ENCODE results near the gene CHD1. TPM values are rescaled to one million over a fixed set of nuclear protein-coding genes. Genes with fewer than 3 reads are reported as not detected.

CHD1 gene
- total RNA-seq, 4 donors from 2014 or later: 46.3 to 82.5 (median 58.2) TPM

DNA sequence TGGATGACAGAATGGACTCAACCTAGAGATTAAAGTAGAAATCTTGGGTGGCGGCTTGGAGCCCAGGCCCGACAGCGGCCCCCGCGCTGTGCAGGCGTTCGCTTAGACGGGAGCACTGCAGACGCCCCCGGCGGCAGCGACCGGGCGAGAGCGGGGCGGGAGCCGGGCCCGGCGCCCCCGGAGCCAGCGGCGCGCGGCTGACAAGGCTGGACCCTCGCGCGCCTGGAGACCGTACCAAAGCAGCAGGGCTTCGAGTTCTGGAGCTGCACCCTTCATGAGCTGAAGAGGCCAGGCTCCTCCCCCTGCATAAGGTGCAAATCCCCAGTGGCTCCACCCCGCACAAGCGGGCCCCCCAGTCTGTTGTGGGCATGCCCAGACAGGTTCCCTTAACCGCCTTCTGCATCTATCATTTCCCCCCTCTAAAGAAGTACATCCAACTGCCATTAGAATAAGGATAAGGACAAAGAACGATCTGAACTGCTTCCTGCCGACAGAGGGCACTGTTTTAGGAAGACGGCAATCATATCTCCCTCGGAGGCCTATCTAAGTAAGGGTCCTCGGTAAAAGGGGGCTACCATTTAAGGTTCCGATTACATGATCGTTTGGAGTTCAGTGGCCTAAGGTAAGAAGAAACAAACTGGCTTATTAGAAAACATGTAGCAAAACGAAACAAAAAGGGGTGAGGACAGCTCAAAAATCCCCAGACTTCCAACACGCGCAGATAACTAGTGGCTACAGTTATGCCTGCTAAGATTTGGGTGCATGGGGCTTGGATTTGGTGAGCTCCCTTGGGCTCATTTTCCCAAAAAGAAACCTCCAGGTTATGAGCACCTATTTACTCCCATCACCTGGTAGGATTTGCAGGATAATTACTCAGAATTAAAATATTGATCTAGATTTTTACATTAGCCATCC is 89.1 kb downstream of the CHD1 start:
- 58 to 75% methylated on average over 41 of the region's 42 CpGs for WGBS, 2 donors
- H3K4me1 ChIP-seq: no peaks in the 10 kb centered on the region
- H3K4me3 ChIP-seq: peak overlapping the region in 2 of 4 donors; percentile 27 to 35
- TF ChIP-seq POLR2A (IDR thresholded peaks at IDR 0.05) (no peak), EP300 (IDR thresholded peaks at IDR 0.05) (no peak)
- TF ChIP-seq, protein P1, sequence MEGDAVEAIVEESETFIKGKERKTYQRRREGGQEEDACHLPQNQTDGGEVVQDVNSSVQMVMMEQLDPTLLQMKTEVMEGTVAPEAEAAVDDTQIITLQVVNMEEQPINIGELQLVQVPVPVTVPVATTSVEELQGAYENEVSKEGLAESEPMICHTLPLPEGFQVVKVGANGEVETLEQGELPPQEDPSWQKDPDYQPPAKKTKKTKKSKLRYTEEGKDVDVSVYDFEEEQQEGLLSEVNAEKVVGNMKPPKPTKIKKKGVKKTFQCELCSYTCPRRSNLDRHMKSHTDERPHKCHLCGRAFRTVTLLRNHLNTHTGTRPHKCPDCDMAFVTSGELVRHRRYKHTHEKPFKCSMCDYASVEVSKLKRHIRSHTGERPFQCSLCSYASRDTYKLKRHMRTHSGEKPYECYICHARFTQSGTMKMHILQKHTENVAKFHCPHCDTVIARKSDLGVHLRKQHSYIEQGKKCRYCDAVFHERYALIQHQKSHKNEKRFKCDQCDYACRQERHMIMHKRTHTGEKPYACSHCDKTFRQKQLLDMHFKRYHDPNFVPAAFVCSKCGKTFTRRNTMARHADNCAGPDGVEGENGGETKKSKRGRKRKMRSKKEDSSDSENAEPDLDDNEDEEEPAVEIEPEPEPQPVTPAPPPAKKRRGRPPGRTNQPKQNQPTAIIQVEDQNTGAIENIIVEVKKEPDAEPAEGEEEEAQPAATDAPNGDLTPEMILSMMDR (IDR thresholded peaks at IDR 0.05): peak in 1 of 5 experiments; percentile 19
- no peaks in the 10 kb centered on the region for H3K36me3 ChIP-seq
- H3K27me3 ChIP-seq: no peaks in the 10 kb centered on the region
- DNase-seq (ENCODE audit: low spot score in 2 of 2): no peak
- H3K27ac ChIP-seq: no peak overlapping the region
- H3K9me3 ChIP-seq: peaks cover 0 to 4% (median 0%) of the 10 kb centered on the region in 4 donors

DNA sequence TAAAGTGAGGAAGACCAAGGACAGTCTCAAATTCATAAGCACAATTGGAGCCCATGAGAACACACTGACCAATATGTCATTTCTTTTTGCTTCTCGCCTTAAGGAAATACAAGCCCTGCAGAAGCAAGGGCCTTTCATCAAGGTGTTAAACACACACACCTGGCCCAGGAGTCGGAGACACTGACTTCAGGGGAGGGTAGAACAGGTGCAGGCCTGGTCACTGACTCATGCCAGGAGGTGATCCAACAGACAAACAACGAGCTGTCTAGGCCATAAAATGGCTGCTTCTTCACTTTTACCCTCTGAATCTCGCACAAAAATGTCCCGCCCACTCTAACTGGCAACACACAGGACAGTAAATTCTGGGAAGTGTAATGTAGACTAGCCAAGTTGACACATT is 92.6 kb downstream of the CHD1 start:
- Histone ChIP-seq H3K27ac (no peak overlapping the region), H3K36me3 (no peaks in the 10 kb centered on the region), H3K4me1 (no peaks in the 10 kb centered on the region), H3K4me3 (no peak overlapping the region), H3K9me3 (no peaks in the 10 kb centered on the region), H3K27me3 (no peaks in the 10 kb centered on the region)
- TF ChIP-seq, protein P1 (IDR thresholded peaks at IDR 0.05): no peak
- no peak for TF ChIP-seq POLR2A (IDR thresholded peaks at IDR 0.05)
- TF ChIP-seq EP300 (IDR thresholded peaks at IDR 0.05): no peak
- DNase-seq (ENCODE audit: low spot score in 2 of 2): no peak
- 77 to 79% methylated on average over 5 of the region's 5 CpGs for WGBS, 2 donors

DNA sequence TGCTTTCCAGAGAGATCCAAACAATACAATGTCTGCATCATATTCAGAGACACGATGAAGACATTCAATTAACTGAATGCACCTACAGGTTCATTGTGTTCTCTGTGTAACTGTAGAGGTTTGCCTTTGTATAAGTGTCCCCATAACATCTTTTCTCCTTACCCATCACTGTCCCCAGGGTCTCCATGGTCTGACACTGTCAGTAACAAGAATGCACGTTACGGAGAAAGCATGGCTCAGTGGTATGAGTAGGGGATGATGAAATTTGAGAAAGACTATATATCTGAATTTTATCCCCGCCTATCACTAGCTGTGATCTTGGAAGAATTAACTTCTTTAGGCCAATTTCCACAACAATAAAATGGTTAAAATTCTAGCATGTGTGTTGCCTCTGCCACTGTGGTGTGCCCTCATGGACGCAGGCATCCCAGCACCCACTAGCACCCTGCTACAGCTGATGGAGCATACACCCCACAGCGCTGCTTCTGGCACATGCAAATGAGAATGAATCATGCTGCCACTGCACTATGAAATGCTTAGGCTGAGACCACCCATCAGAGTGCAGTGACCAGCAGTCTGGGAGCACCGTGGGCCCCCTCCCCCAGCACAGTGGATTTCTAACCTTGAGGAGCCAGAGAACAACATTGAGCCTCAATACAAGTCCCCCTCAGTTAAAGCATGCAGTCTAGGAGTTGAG is 101.1 kb downstream of the CHD1 start:
- no peaks in the 10 kb centered on the region for H3K27me3 ChIP-seq
- 70 to 79% methylated on average over 7 of the region's 7 CpGs for WGBS, 2 donors
- H3K4me1 ChIP-seq: no peaks in the 10 kb centered on the region
- H3K27ac ChIP-seq: no peak overlapping the region
- no peak overlapping the region for H3K4me3 ChIP-seq
- H3K36me3 ChIP-seq: no peaks in the 10 kb centered on the region
- no peak for DNase-seq (ENCODE audit: low spot score in 2 of 2)
- TF ChIP-seq EP300 (IDR thresholded peaks at IDR 0.05) (no peak), POLR2A (IDR thresholded peaks at IDR 0.05) (no peak)
- TF ChIP-seq, protein P1 (IDR thresholded peaks at IDR 0.05): no peak
- H3K9me3 ChIP-seq: no peaks in the 10 kb centered on the region

DNA sequence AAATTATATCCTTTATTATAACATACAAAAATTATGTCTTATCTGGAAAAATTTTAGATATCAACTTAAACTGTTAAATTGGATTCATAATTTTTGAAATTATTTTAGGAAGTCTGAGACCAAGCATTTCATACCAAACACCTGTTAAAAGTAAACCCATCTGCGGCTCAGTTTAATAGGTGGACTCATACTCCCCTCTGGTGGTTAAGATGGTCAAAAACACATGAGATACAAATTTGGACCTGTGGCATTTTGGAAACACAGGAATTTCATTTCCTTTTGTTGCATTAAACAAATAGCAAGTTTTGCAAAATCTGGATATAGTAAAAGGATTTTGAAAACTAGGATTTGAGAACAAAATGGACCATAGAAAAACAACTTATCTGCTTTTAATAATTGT is 101.6 kb downstream of the CHD1 start:
- Histone ChIP-seq H3K4me1 (no peaks in the 10 kb centered on the region), H3K4me3 (no peak overlapping the region), H3K9me3 (no peaks in the 10 kb centered on the region), H3K27me3 (no peaks in the 10 kb centered on the region), H3K27ac (no peak overlapping the region), H3K36me3 (no peaks in the 10 kb centered on the region)
- 35 to 36% methylated on average over 1 of the region's 1 CpG for WGBS, 2 donors
- no peak for TF ChIP-seq POLR2A (IDR thresholded peaks at IDR 0.05)
- no peak for TF ChIP-seq EP300 (IDR thresholded peaks at IDR 0.05)
- TF ChIP-seq, protein P1 (IDR thresholded peaks at IDR 0.05): peak in 4 of 5 experiments; percentile 33 to 67 (median 47)
- DNase-seq (ENCODE audit: low spot score in 2 of 2): peak in 1 of 2 donors; percentile 20

Data from tibial nerve (tissue), 4 donors.